ENCODE measurements around the gene HOMER2. TPM values are rescaled to one million over a fixed set of nuclear protein-coding genes. Genes with fewer than 3 reads are reported as not detected.

HOMER2 gene
- polyA plus RNA-seq, 3 donors: 0.92 to 2.4 (median 1.6) TPM

DNA sequence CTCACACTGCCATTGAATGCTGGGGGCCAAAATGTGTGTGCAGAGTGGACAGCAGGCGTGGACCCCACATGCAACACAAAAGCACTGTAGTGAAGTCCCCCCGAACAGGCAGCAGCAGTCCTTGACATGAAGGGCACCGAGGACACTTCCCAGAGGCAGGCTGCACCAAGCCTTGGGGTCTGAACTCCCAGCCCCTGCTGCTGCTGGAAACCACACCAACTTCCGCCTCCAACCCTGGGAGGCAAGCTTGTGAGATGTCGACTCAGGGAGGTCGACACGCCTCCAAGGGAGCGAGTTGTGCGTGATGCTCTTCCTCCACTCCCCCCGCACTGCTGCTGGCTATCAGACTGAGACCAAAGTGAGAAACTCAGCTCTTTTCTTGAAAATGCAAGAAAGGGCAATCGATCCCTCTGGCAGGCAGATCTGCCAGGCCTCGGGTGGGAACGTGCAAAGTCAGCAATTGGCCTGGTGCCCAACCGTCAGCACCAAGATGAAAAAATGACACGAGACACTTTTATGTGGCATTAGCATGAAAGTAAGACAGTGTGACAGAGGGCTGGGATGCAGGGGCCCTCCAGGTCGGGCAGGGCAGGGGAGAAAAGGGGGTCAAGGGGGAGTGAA is 99.5 kb downstream of the HOMER2 start:
- peak overlapping the region; percentile 56 for H3K4me2 ChIP-seq (replicated peaks; ENCODE audit: extremely low read depth, low read length, poor library complexity, severe bottlenecking)
- peak overlapping the region; percentile 15 for H3K9ac ChIP-seq (ENCODE audit: insufficient read depth, low read length, poor library complexity, severe bottlenecking)
- H3K4me1 Mint-ChIP-seq: peaks cover 30% of the 10 kb centered on the region
- peaks cover 25 to 30% of the 10 kb centered on the region in 2 donors for H3K4me1 ChIP-seq (ENCODE audit: control insufficient read depth in 1 of 2, insufficient read depth in 2 of 2, low read length in 2 of 2)
- no peaks in the 10 kb centered on the region for H3K36me3 ChIP-seq (replicated peaks in 1 of 2; ENCODE audit: control insufficient read depth in 1 of 2, insufficient read depth in 2 of 2, low read length in 2 of 2)
- no peak for DNase-seq
- WGBS (ENCODE audit: insufficient coverage): 23% methylated on average over 12 of the region's 16 CpGs
- no peaks in the 10 kb centered on the region for H3K79me2 ChIP-seq (ENCODE audit: insufficient read depth, low read length)
- H3K4me3 Mint-ChIP-seq: peak overlapping the region; percentile 58 to 79
- H3K27ac ChIP-seq (ENCODE audit: low read depth in 1 of 2, low read length in 2 of 2): no peak overlapping the region
- H3K27ac Mint-ChIP-seq: peak overlapping the region in 2 of 7 donors; percentile 20 to 64
- H4K20me1 ChIP-seq (ENCODE audit: insufficient read depth, low read length): no peaks in the 10 kb centered on the region
- H3K9me3 ChIP-seq (replicated peaks in 1 of 2; ENCODE audit: control insufficient read depth in 1 of 2, insufficient read depth in 1 of 2, low read length in 2 of 2): no peaks in the 10 kb centered on the region
- H3K27me3 Mint-ChIP-seq (ENCODE audit: low read depth in 3 of 3): peaks cover 0 to 2% (median 1%) of the 10 kb centered on the region in 3 donors
- no peaks in the 10 kb centered on the region for H3K27me3 ChIP-seq (ENCODE audit: control insufficient read depth in 2 of 2, insufficient read depth in 2 of 2, low read length in 2 of 2)
- peak overlapping the region in 1 of 3 experiments; percentile 54 for H3K4me3 ChIP-seq (replicated peaks in 1 of 3; ENCODE audit: low read depth in 2 of 3, low read length in 3 of 3)
- H3K9me3 Mint-ChIP-seq: no peaks in the 10 kb centered on the region
- no peaks in the 10 kb centered on the region for H3K36me3 Mint-ChIP-seq
- intact Hi-C loops (cut with micrococcal nuclease): loop anchor here in 1 of 2 donors (5.0 kb wide), 1 partner anchor 134 kb away; the partner anchor contains the start of gene RAMAC
- H2AFZ ChIP-seq (ENCODE audit: insufficient read depth, low read depth, low read length, poor library complexity, severe bottlenecking): peak overlapping the region; percentile 53
- TF ChIP-seq CTCF (IDR thresholded peaks at IDR 0.05): no peak

DNA sequence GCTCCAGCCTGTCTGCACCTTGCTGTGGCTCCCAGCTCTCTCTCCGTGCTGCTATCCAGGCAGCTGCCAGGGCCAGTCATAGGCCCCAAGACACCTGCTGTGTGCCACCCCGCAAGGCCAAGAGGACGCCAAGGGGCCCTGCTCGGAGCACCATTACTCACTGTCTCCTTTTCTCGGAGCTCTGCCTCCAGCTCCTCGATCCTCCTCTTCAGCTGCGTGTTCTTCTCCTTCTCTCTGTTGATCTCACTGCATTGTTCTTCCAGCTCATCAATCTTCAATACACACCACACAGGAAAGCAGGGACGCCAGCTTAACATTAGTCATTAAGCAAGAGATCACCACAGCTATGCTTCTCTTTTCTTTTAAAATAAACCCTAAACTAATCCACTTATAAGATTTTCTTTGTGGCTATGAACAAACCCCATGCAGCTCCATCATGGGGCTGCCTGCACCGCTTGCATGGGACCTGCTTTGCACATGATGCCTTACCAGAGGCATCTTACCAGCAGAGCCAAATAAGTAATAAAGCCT is 100.5 kb downstream of the HOMER2 start:
- no peaks in the 10 kb centered on the region for H3K36me3 ChIP-seq (replicated peaks in 1 of 2; ENCODE audit: control insufficient read depth in 1 of 2, insufficient read depth in 2 of 2, low read length in 2 of 2)
- H3K79me2 ChIP-seq (ENCODE audit: insufficient read depth, low read length): no peaks in the 10 kb centered on the region
- H3K9me3 ChIP-seq (replicated peaks in 1 of 2; ENCODE audit: control insufficient read depth in 1 of 2, insufficient read depth in 1 of 2, low read length in 2 of 2): no peaks in the 10 kb centered on the region
- H3K4me2 ChIP-seq (replicated peaks; ENCODE audit: extremely low read depth, low read length, poor library complexity, severe bottlenecking): no peak overlapping the region
- no peak overlapping the region for H3K9ac ChIP-seq (ENCODE audit: insufficient read depth, low read length, poor library complexity, severe bottlenecking)
- no peaks in the 10 kb centered on the region for H4K20me1 ChIP-seq (ENCODE audit: insufficient read depth, low read length)
- 72% methylated on average over 9 of the region's 9 CpGs for WGBS (ENCODE audit: insufficient coverage)
- no peak for TF ChIP-seq CTCF (IDR thresholded peaks at IDR 0.05)
- Mint-ChIP-seq H3K9me3 (no peaks in the 10 kb centered on the region), H3K36me3 (no peaks in the 10 kb centered on the region), H3K4me1 (peaks cover 30% of the 10 kb centered on the region), H3K4me3 (no peak overlapping the region), H3K27ac (peak overlapping the region in 1 of 7 donors; percentile 19), H3K27me3 (ENCODE audit: low read depth in 3 of 3) (peaks cover 0 to 2% (median 1%) of the 10 kb centered on the region in 3 donors)
- no peak overlapping the region for H3K4me3 ChIP-seq (replicated peaks in 1 of 3; ENCODE audit: low read depth in 2 of 3, low read length in 3 of 3)
- intact Hi-C loops (cut with micrococcal nuclease): loop anchor here in 1 of 2 donors (5.0 kb wide), 1 partner anchor 135 kb away; the partner anchor contains the start of gene RAMAC
- no peaks in the 10 kb centered on the region for H3K27me3 ChIP-seq (ENCODE audit: control insufficient read depth in 2 of 2, insufficient read depth in 2 of 2, low read length in 2 of 2)
- no peak for DNase-seq
- H2AFZ ChIP-seq (ENCODE audit: insufficient read depth, low read depth, low read length, poor library complexity, severe bottlenecking): no peak overlapping the region
- H3K4me1 ChIP-seq (ENCODE audit: control insufficient read depth in 1 of 2, insufficient read depth in 2 of 2, low read length in 2 of 2): peaks cover 25 to 30% of the 10 kb centered on the region in 2 donors
- H3K27ac ChIP-seq (ENCODE audit: low read depth in 1 of 2, low read length in 2 of 2): no peak overlapping the region

Data from CD14-positive monocyte (primary cell).